ENCODE data around the gene SYNPR.

SYNPR gene

DNA sequence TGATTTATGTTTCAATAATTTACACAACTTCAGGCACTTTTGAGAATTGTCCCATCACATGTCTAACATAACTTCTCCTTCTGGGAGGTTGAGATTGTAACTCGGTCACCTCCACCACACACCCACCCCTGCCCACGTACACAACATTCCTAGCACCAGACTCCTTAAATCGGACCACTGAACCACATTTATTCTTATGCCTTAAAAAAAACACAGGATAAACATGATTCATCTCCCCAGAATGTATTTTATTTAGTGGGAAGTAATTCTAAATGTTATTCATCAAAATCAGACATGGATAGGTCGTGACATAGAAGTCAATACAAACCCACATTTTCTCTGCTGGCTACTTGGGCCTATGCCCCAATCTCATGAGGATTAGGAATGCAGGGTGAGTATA lies 377.4 kb downstream of the SYNPR start:
- DNase-seq (ENCODE audit: low spot score): no peak
- TF ChIP-seq, protein P1, sequence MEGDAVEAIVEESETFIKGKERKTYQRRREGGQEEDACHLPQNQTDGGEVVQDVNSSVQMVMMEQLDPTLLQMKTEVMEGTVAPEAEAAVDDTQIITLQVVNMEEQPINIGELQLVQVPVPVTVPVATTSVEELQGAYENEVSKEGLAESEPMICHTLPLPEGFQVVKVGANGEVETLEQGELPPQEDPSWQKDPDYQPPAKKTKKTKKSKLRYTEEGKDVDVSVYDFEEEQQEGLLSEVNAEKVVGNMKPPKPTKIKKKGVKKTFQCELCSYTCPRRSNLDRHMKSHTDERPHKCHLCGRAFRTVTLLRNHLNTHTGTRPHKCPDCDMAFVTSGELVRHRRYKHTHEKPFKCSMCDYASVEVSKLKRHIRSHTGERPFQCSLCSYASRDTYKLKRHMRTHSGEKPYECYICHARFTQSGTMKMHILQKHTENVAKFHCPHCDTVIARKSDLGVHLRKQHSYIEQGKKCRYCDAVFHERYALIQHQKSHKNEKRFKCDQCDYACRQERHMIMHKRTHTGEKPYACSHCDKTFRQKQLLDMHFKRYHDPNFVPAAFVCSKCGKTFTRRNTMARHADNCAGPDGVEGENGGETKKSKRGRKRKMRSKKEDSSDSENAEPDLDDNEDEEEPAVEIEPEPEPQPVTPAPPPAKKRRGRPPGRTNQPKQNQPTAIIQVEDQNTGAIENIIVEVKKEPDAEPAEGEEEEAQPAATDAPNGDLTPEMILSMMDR (IDR thresholded peaks at IDR 0.05; ENCODE audit: extremely low read depth, missing control alignments): no peak

DNA sequence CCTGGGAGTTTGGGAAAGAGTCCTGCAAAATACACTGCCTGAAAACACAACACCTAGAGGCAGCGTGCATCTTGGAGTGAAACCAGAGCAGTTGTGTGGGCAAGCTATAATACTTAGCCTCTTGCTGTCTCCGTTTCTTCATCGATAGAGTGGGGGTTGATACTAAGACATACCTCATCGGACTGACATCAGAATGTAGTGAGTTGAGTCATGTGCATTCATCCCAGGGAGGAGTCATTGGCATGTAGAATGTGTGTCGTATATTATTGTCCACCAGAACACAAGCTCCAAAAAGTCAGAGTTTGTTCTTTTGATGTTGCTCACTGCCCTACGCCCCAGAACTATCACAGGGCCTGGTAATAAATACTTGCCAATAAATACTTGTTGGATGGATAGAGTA lies 378.7 kb downstream of the SYNPR start:
- TF ChIP-seq, protein P1 (IDR thresholded peaks at IDR 0.05; ENCODE audit: extremely low read depth, missing control alignments): no peak
- no peak for DNase-seq (ENCODE audit: low spot score)

DNA sequence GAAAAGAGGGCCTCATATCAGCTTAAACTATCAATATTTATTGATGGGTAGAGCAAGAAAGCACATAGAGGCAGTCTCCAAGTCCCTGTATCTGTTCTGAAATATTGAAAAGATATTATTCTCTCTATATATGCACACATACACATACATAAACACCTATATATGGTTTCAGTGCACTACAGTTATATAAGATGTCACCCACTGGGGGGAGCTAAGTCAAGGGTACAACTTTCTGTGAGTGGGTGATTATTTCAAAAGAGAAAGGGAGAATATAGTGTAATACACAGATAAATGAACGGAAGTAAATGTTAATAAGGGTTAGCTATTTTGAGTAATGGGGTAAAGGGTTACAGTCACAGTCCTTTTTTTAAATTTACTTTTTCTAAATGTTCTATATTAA lies 383.1 kb downstream of the SYNPR start:
- TF ChIP-seq, protein P1 (IDR thresholded peaks at IDR 0.05; ENCODE audit: extremely low read depth, missing control alignments): no peak
- no peak for DNase-seq (ENCODE audit: low spot score)

DNA sequence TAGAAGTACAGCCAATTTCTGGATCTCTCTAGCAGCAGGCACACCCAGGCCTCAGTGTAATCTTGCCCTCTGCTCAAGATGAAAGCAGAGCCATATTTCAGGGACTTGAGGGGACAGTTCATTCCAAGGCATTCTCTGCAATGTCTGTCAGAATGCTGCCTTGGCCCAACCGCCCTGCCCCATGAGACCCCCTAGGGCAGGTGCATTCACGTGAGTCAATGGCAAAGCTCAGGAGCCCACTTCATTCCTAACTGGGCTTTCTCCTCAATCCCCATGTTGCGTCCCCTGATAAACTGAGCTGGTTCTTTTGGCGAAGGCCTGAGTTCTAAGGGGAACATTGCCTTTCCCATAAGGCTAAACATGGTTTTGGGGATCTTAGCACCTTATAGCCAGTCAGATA lies 383.9 kb downstream of the SYNPR start:
- DNase-seq (ENCODE audit: low spot score): no peak
- TF ChIP-seq, protein P1 (IDR thresholded peaks at IDR 0.05; ENCODE audit: extremely low read depth, missing control alignments): no peak

DNA sequence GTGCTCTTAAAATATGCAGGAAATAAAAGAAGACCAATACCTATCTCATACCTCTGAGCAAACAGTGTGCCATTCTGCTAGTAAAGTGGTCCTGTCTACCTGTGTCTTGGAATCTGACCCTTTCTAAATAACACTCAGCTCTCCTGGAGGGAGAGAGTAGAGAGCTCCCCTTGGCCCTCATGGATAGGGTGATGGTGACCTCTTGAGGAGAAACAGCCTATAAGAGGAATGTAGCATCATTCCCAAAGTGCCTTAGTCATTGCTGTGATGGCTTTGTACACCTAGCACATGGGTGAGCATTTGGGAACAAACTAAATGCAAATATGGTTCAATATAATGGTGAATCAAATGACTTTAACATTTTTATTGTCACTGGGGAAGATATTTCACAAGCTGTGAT lies 384.4 kb downstream of the SYNPR start:
- TF ChIP-seq, protein P1 (IDR thresholded peaks at IDR 0.05; ENCODE audit: extremely low read depth, missing control alignments): no peak
- no peak for DNase-seq (ENCODE audit: low spot score)

All from GM20000 (cell line).